Measurements from ENCODE around the gene COL26A1.

DNA sequence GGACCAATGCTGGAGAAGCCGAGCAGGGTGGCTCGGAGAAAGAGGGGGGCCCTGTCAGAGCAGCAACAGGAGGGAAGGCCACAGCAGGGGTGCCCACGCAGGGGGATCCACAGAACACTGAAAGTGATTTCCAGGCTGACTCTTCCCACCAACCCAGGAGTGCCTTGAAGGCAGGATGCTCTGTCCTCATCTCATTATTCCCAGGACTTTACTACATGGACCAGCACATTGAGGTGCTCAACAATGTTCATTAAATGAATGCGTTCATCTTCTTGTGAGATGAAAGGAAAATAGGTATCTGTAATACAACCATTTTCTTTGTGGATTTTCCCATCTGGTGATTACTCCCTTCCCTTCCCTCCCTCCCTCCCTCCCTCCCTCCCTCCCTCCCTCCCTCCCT lies 71.0 kb downstream of the COL26A1 start:
- TF ChIP-seq CTCF (IDR thresholded peaks at IDR 0.05) (no peak), POLR2A (IDR thresholded peaks at IDR 0.05) (no peak)
